ENCODE results near the gene CST11.

GRCh38 chr20:23436681-23437080 lies 16.0 kb downstream of the CST11 start:
- no peak for TF ChIP-seq CTCF (IDR thresholded peaks at IDR 0.05 in 4 of 5, conservative IDR thresholded peaks at IDR 0.05 in 1 of 5)
- no peak for TF ChIP-seq POLR2A (IDR thresholded peaks at IDR 0.05)
